ENCODE measurements around the gene CHPT1. TPM values are rescaled to one million over a fixed set of nuclear protein-coding genes. Genes with fewer than 3 reads are reported as not detected.

Gene CHPT1
- polyA plus RNA-seq, 1 donor from 2014 or later: 20.5 TPM

DNA sequence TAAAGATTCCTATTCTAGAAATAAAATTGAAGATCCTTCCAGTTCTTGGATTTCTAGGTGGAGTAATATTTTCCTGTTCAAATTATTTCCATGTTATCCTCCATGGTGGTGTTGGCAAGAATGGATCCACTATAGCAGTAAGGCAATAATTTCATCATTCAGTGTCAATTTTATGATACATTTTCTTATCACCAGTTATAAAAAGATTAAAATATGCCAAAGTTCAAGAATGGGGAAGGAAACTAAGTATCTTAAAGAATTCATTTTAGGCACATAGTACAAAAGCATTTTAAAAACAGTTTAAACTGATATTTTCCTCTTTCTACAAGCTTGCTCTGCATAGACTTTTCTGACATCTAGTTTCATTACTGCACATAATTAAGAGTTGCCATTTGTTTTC lies 22.7 kb downstream of the CHPT1 start:
- no peaks in the 10 kb centered on the region for H3K36me3 ChIP-seq (ENCODE audit: insufficient read depth, low read length)

DNA sequence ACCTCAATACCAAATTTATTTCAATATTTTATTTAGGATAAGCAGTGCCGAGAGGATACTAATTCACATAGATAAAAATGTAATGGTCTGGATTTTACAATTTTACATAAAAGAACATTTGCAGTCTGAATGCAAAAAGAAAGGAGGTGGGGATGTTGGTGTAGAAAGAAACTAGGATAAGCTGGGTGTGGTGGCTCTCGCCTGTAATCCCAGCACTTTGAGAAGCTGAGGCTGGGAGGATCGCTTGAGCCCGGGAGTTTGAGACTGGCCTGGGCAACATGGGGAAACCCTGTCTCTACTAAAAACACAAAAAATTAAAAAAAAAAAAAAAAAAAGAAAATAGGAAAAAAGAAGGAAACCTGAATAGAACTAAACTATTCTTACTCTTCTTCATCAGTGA lies 25.0 kb downstream of the CHPT1 start:
- no peak for TF ChIP-seq MXI1 (conservative IDR thresholded peaks at IDR 0.05; ENCODE audit: poor library complexity, severe bottlenecking)
- TF ChIP-seq EP300 (conservative IDR thresholded peaks at IDR 0.05; ENCODE audit: poor library complexity, severe bottlenecking): no peak
- TF ChIP-seq, protein P1, sequence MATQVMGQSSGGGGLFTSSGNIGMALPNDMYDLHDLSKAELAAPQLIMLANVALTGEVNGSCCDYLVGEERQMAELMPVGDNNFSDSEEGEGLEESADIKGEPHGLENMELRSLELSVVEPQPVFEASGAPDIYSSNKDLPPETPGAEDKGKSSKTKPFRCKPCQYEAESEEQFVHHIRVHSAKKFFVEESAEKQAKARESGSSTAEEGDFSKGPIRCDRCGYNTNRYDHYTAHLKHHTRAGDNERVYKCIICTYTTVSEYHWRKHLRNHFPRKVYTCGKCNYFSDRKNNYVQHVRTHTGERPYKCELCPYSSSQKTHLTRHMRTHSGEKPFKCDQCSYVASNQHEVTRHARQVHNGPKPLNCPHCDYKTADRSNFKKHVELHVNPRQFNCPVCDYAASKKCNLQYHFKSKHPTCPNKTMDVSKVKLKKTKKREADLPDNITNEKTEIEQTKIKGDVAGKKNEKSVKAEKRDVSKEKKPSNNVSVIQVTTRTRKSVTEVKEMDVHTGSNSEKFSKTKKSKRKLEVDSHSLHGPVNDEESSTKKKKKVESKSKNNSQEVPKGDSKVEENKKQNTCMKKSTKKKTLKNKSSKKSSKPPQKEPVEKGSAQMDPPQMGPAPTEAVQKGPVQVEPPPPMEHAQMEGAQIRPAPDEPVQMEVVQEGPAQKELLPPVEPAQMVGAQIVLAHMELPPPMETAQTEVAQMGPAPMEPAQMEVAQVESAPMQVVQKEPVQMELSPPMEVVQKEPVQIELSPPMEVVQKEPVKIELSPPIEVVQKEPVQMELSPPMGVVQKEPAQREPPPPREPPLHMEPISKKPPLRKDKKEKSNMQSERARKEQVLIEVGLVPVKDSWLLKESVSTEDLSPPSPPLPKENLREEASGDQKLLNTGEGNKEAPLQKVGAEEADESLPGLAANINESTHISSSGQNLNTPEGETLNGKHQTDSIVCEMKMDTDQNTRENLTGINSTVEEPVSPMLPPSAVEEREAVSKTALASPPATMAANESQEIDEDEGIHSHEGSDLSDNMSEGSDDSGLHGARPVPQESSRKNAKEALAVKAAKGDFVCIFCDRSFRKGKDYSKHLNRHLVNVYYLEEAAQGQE (IDR thresholded peaks at IDR 0.05; ENCODE audit: borderline replicate concordance): no peak
- TF ChIP-seq EZH2 (IDR thresholded peaks at IDR 0.05; ENCODE audit: borderline replicate concordance, insufficient read depth, low read length, poor library complexity, severe bottlenecking): no peak
- no peak for TF ChIP-seq TAF1 (IDR thresholded peaks at IDR 0.05; ENCODE audit: low read depth)
- no peak for TF ChIP-seq RAD21 (conservative IDR thresholded peaks at IDR 0.05)
- no peak for TF ChIP-seq POLR2AphosphoS5 (IDR thresholded peaks at IDR 0.05)
- no peak for TF ChIP-seq SMC3 (conservative IDR thresholded peaks at IDR 0.05; ENCODE audit: poor library complexity)
- TF ChIP-seq, protein P2, sequence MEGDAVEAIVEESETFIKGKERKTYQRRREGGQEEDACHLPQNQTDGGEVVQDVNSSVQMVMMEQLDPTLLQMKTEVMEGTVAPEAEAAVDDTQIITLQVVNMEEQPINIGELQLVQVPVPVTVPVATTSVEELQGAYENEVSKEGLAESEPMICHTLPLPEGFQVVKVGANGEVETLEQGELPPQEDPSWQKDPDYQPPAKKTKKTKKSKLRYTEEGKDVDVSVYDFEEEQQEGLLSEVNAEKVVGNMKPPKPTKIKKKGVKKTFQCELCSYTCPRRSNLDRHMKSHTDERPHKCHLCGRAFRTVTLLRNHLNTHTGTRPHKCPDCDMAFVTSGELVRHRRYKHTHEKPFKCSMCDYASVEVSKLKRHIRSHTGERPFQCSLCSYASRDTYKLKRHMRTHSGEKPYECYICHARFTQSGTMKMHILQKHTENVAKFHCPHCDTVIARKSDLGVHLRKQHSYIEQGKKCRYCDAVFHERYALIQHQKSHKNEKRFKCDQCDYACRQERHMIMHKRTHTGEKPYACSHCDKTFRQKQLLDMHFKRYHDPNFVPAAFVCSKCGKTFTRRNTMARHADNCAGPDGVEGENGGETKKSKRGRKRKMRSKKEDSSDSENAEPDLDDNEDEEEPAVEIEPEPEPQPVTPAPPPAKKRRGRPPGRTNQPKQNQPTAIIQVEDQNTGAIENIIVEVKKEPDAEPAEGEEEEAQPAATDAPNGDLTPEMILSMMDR (IDR thresholded peaks at IDR 0.05; ENCODE audit: poor library complexity, severe bottlenecking): no peak
- Histone ChIP-seq H4K20me1 (ENCODE audit: insufficient read depth) (no peaks in the 10 kb centered on the region), H3K9ac (ENCODE audit: low read length) (no peak overlapping the region), H3K9me3 (ENCODE audit: low read length) (no peaks in the 10 kb centered on the region), H3F3A (ENCODE audit: insufficient read depth, low read length, poor library complexity, severe bottlenecking) (no peaks in the 10 kb centered on the region), H3K79me2 (replicated peaks; ENCODE audit: insufficient read depth, low read length) (no peaks in the 10 kb centered on the region), H2AFZ (ENCODE audit: low read depth, low read length) (no peak overlapping the region), H3K4me2 (ENCODE audit: low read length) (no peak overlapping the region), H3K36me3 (ENCODE audit: insufficient read depth, low read length) (peaks cover 5% of the 10 kb centered on the region), H3K4me3 (ENCODE audit: low read length) (no peak overlapping the region), H3K27me3 (ENCODE audit: insufficient read depth, low read depth, low read length) (no peaks in the 10 kb centered on the region), H3K27ac (ENCODE audit: low read length) (no peak overlapping the region), H3K9me2 (ENCODE audit: insufficient read depth, low read length) (no peaks in the 10 kb centered on the region)

More for the DNA sequence above, 22.7 kb downstream of the CHPT1 start:
- H3K9me3 ChIP-seq (ENCODE audit: low read length): no peaks in the 10 kb centered on the region
- H2AFZ ChIP-seq (ENCODE audit: low read depth, low read length): no peak overlapping the region
- TF ChIP-seq, protein P2 (IDR thresholded peaks at IDR 0.05; ENCODE audit: poor library complexity, severe bottlenecking): no peak
- TF ChIP-seq SMC3 (conservative IDR thresholded peaks at IDR 0.05; ENCODE audit: poor library complexity): no peak
- TF ChIP-seq EZH2 (IDR thresholded peaks at IDR 0.05; ENCODE audit: borderline replicate concordance, insufficient read depth, low read length, poor library complexity, severe bottlenecking): no peak
- no peak for TF ChIP-seq TAF1 (IDR thresholded peaks at IDR 0.05; ENCODE audit: low read depth)
- H3K9me2 ChIP-seq (ENCODE audit: insufficient read depth, low read length): no peaks in the 10 kb centered on the region
- no peak overlapping the region for H3K27ac ChIP-seq (ENCODE audit: low read length)
- no peak overlapping the region for H3K4me2 ChIP-seq (ENCODE audit: low read length)
- H3F3A ChIP-seq (ENCODE audit: insufficient read depth, low read length, poor library complexity, severe bottlenecking): no peaks in the 10 kb centered on the region
- no peaks in the 10 kb centered on the region for H3K79me2 ChIP-seq (replicated peaks; ENCODE audit: insufficient read depth, low read length)
- no peak overlapping the region for H3K9ac ChIP-seq (ENCODE audit: low read length)
- H3K27me3 ChIP-seq (ENCODE audit: insufficient read depth, low read depth, low read length): no peaks in the 10 kb centered on the region
- no peaks in the 10 kb centered on the region for H4K20me1 ChIP-seq (ENCODE audit: insufficient read depth)
- H3K4me3 ChIP-seq (ENCODE audit: low read length): no peak overlapping the region
